Measurements from ENCODE around the gene ANP32B.
"Not testable (repeated sequence)": the region's sequence is repeated elsewhere in the genome, so short reads cannot be mapped to it uniquely, and the experiment has no call there.

Gene ANP32B

GRCh38 chr9:97993000-97993399 lies 9.9 kb downstream of the ANP32B start:
- no peak for DNase-seq (ENCODE audit: low read depth)

- no peak for DNase-seq (ENCODE audit: low read depth)
Observed at GRCh38 chr9:97994703-97995102, 11.6 kb downstream of the ANP32B start.

- not testable (repeated sequence) for DNase-seq (ENCODE audit: low read depth)
Observed at GRCh38 chr9:97996676-97997075, 13.5 kb downstream of the ANP32B start.

GRCh38 chr9:97997330-97998276 lies 14.5 kb downstream of the ANP32B start:
- DNase-seq (ENCODE audit: low read depth): no peak

- DNase-seq (ENCODE audit: low read depth): no peak
Observed at GRCh38 chr9:98002808-98003207, 19.7 kb downstream of the ANP32B start.

GRCh38 chr9:98006127-98006796 lies 23.1 kb downstream of the ANP32B start:
- no peak for DNase-seq (ENCODE audit: low read depth)

- DNase-seq (ENCODE audit: low read depth): no peak
Observed at GRCh38 chr9:98007251-98007928, 24.2 kb downstream of the ANP32B start.

GRCh38 chr9:98008764-98009163 lies 25.6 kb downstream of the ANP32B start:
- no peak for DNase-seq (ENCODE audit: low read depth)

- no peak for DNase-seq (ENCODE audit: low read depth)
Observed at GRCh38 chr9:98009437-98009836, 26.3 kb downstream of the ANP32B start.

- DNase-seq (ENCODE audit: low read depth): no peak
Observed at GRCh38 chr9:98009936-98010335, 26.8 kb downstream of the ANP32B start.

- no peak for DNase-seq (ENCODE audit: low read depth)
Observed at GRCh38 chr9:98010445-98010844, 27.3 kb downstream of the ANP32B start.

- DNase-seq (ENCODE audit: low read depth): no peak
Observed at GRCh38 chr9:98011122-98011521, 28.0 kb downstream of the ANP32B start.

- DNase-seq (ENCODE audit: low read depth): no peak
Observed at GRCh38 chr9:98016137-98016680, 33.1 kb downstream of the ANP32B start.

- no peak for DNase-seq (ENCODE audit: low read depth)
Observed at GRCh38 chr9:98017306-98017705, 34.2 kb downstream of the ANP32B start.

GRCh38 chr9:98018347-98018746 lies 35.2 kb downstream of the ANP32B start:
- no peak for DNase-seq (ENCODE audit: low read depth)

- DNase-seq (ENCODE audit: low read depth): no peak
Observed at GRCh38 chr9:98019098-98019497, 36.0 kb downstream of the ANP32B start.

- DNase-seq (ENCODE audit: low read depth): not testable (repeated sequence)
Observed at GRCh38 chr9:98019869-98020268, 36.7 kb downstream of the ANP32B start.

GRCh38 chr9:98020476-98021145 lies 37.5 kb downstream of the ANP32B start:
- no peak for DNase-seq (ENCODE audit: low read depth)

- no peak for DNase-seq (ENCODE audit: low read depth)
Observed at GRCh38 chr9:98021306-98022040, 38.3 kb downstream of the ANP32B start.

- DNase-seq (ENCODE audit: low read depth): no peak
Observed at GRCh38 chr9:98022447-98022846, 39.3 kb downstream of the ANP32B start.

GRCh38 chr9:98024702-98025101 lies 41.6 kb downstream of the ANP32B start:
- no peak for DNase-seq (ENCODE audit: low read depth)

All from stimulated activated CD4-positive, alpha-beta T cell treated with anti-CD3 and anti-CD28 coated beads, Interleukin-2, amount 100 ng/mL, for 4 hours (primary cell).